CD4-positive, alpha-beta T cell treated with Interleukin-15 for 4 hours (primary cell): ENCODE data around the gene MADCAM1.
A peak's percentile ranks its signal among the peaks of the same experiment; 100 is the strongest.
"Not testable (repeated sequence)": the region's sequence is repeated elsewhere in the genome, so short reads cannot be mapped to it uniquely, and the experiment has no call there.

Source experiments
- DNase-seq: peaks from one replicate; pipeline ENCODE4 v3.0.0-alpha.2; 2020; ENCODE audit warnings: low spot score

MADCAM1 gene

GRCh38 chr19:465056-465816 lies 31.1 kb upstream of the MADCAM1 start:
- DNase-seq = no peak

DNA sequence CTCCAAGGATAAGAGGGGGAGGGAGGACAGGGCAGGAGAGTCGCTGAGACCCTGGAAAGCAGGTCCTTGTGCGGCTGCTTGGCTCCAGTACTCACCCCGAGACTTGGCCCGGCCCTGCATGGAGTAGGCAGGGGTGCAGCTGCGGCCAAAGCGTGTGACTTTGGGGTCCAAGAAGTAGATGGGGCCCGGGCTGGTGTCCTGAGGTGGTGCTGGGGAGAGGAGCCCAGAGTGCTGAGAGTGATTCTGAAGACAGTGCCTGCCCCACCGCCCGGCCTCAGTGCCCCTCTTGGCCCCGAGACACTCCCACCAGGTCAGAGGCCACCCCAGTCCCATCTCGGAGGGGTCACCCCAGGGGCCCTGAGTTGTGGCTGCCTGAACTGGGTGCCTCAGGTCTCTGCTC lies 28.7 kb upstream of the MADCAM1 start:
- no peak for DNase-seq

GRCh38 chr19:468587-469256 lies 27.6 kb upstream of the MADCAM1 start:
- DNase-seq = no peak

GRCh38 chr19:469833-470232 lies 26.5 kb upstream of the MADCAM1 start:
- no peak for DNase-seq

GRCh38 chr19:470701-471100 lies 25.6 kb upstream of the MADCAM1 start:
- DNase-seq = no peak

- DNase-seq = no peak
Measured at GRCh38 chr19:472005-472858, 24.1 kb upstream of the MADCAM1 start.

DNA sequence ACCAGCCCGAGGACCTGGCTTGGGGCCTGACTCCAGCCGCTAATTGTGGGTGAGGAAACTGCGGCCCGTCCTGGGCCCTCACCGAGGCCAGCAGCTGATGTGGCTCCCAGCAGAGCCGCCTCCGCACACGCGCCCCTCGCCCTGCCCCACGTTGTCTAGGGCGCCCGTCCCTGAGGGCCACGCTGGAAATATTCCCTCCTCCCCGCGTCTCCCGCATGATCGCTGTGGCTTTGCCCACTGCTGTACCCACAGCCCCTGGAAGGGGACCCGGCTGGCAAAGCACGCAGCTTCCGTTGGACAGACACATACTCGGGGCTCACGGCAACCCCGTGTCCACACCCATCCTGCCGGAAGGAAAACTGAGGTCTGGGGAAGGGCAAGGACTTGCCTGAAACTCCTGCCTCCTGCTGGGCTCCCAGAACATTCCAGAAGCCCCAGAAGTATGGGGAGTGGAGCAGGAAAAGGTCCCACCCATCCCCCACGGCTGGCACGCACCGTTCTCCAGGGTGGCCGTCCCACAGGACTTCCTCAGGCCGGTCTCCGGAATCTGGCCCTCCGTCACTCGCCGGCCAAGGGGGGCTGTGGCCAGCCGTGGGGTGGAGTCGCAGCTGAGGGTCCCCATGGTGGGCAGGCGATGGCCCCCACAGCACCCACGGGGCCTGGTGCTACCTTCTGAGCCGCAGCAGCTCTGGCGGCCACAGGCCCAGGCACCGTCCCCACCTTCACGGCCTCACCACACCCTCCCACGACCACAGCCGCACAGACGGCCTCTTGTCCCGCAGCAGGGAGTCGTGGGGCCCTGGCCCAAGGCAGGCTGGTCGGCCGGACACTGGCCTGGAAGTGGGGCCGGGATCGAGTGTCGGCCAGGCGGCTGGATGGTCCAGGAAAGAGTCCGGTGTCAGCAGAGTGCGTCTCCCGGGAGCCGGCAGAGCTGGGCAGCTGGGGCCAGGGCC lies 21.9 kb upstream of the MADCAM1 start:
- DNase-seq = no peak

DNA sequence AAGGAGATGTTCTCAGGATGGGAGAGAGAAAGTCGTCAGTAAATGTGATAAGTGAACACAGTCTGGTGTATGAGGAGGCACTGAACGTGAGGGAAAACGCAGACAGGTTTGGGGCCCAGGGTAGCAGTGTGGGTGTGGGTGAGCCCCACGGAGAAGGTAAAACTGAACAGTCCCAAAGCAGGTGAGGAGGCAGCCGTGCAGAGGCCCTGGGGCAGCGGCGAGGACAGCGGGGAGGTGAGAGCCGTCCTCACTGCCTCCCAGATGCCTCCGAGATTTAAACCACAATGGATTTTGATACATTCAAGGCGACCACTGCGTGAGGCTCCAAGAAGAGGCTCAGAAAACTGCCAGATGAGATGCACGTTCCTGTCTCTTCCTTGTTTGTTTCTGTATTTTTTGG lies 20.9 kb upstream of the MADCAM1 start:
- no peak for DNase-seq

GRCh38 chr19:478236-478903 lies 17.9 kb upstream of the MADCAM1 start:
- no peak for DNase-seq

DNA sequence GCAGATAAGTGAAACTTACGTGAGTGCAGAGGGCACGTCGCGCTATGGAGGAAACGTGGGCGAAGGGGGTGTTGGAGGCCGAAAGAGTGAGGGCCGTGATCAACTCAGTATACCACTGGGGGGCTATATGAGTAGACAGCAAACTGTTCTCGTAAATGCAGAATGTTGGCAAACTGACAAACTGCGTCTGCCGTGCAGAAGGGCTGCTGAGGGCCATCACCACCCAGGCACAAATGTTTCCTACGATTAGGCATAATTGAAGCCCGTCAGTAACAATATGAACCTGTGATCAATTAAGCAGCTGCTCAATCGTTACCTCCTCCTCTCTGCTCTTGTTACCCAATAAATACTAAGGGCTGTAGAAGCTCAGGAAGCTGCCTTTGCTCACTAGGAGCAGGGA lies 17.3 kb upstream of the MADCAM1 start:
- no peak for DNase-seq

GRCh38 chr19:480016-480855 lies 16.1 kb upstream of the MADCAM1 start:
- peak; percentile 48 for DNase-seq

DNA sequence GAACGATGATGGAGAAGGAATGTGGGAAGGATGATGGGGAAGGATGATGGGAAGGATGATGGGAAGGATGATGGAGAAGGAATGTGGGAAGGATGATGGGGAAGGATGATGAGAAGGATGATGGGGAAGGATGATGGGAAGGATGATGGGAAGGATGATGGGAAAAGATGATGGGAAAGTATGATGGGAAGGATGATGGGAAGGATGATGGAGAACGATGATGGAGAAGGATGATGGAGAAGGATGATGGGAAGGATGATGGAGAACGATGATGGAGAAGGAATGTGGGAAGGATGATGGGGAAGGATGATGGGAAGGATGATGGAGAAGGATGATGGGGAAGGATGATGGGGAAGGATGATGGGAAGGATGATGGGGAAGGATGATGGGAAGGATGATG lies 15.2 kb upstream of the MADCAM1 start:
- DNase-seq = not testable (repeated sequence)

DNA sequence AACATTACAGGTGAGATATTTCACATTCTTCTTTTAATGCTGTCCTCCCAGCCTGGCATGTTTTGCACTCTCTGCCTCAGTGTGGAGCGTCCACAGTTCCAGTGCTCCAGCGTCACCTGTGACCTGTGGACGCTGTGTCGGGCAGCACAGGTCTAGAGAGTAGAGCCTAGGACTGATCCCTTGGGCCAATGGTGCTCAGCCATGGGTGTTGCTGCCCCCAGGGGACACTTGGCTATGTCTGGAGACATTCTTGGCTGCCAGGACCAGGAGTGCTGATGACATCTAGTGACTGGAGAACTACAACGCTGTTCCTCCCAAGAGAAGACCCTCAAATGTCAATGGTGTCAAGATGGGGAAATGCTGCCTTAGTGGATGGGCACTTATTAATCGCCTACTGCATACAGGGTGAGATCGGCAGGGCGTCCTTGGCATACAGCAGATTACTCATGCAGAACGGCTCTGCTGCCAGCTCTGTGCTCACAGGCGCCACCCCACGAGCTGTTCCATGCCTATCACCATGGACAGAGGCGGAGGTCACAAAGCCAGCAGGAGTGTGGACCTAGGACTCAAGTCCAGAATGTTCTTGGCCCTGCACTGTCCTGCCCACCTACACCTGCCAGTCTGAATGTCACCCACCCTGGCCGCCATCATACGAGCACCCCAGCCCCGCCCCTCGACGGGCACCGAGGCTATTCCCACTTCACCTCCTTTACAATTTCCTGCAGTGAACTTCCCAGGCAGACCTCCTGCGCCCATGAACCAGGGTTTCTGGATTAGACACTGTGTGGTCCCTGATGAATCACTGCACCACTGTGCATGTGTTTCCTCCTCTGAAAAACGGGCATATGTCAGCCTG lies 13.9 kb upstream of the MADCAM1 start:
- no peak for DNase-seq

- DNase-seq = no peak
Measured at GRCh38 chr19:483332-484072, 12.8 kb upstream of the MADCAM1 start.

DNA sequence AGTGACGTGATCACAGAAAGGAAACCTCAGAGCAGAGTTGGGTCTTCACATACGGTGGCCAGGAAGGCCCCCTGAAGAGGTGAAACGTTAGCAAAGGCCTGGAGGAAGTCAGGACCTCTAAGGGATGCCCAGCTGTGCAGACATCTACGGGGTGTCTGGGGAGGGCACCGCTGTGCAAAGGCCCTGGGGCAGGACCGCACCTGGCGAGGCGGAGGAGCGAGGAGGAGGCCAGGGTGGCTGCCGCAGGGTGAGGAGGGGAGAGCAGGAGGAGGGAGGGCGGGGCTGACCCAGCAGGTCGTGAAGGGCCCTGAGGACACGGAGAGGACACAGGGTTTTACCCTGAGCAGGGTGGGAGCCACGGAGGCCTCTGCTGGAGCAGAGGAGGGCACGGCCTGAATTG lies 11.8 kb upstream of the MADCAM1 start:
- no peak for DNase-seq

DNA sequence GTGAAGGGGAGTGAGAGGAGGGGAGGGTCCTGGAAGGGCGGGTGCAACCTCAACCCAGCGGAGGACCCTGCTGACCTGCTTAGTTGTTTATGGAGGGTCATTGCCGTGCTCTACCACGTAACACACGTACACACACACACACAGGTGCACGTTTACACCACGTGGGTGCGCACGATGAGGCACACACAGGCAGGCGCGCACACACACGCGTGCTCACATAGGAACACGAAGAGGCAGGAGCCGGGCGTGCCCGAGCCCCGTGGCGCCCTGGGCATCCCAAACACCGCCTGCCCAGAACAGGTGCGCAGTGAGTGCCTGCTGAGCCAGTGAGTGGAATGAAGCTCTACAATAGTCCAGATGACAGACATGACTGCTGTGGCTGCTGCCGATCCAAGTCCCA lies 11.2 kb upstream of the MADCAM1 start:
- DNase-seq = no peak

- no peak for DNase-seq
Measured at GRCh38 chr19:485583-486236, 10.6 kb upstream of the MADCAM1 start.
